ENCODE data around the gene AKTIP. TPM values are rescaled to one million over a fixed set of nuclear protein-coding genes. Genes with fewer than 3 reads are reported as not detected.

The AKTIP gene
- total RNA-seq, 2 donors from 2014 or later, result 27.1 to 30.2 TPM

DNA sequence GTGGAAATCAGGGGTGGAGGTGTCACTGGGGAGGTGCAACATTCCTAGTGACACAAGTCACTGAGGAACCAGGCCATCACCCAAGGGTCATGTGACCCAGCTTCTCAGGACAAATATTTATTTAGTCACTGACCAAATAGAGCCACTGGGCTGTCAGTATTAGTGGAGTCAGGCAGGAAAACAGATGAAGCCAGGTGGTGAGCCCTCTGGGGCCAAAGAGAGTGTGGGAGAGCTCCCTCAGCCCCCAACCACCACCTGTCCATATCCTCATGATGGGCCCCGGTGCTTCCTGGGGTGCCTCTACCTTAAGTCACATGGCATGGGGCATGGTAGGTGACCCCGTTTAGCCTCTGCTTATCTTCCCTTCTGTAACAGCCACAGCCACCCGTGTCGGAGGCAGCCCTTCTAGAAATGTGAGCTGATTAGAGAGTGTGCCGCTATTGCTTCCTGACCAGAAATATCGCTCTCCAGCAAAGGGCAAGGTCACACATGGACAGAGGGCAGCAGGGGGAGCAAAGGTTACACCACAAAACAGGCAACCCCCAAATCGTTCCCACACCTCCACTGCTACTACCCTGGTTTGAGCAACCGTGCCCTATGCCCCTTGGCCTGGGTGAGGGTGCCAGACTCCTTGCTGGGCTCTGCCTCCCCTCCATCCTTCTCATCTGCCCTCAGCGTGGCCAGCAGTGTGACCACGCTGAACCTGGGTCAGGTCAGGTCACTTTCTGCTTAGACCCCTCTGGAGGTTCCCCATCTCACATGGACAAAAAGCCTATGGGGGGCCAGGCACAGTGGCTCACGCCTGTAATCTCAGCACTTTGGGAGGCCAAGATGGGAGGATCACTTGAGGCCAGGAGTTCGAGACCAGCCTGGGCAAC is 8.6 kb upstream of the AKTIP start:
- H3K4me3 ChIP-seq, result no peak overlapping the region
- TF ChIP-seq, protein P1, sequence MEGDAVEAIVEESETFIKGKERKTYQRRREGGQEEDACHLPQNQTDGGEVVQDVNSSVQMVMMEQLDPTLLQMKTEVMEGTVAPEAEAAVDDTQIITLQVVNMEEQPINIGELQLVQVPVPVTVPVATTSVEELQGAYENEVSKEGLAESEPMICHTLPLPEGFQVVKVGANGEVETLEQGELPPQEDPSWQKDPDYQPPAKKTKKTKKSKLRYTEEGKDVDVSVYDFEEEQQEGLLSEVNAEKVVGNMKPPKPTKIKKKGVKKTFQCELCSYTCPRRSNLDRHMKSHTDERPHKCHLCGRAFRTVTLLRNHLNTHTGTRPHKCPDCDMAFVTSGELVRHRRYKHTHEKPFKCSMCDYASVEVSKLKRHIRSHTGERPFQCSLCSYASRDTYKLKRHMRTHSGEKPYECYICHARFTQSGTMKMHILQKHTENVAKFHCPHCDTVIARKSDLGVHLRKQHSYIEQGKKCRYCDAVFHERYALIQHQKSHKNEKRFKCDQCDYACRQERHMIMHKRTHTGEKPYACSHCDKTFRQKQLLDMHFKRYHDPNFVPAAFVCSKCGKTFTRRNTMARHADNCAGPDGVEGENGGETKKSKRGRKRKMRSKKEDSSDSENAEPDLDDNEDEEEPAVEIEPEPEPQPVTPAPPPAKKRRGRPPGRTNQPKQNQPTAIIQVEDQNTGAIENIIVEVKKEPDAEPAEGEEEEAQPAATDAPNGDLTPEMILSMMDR (IDR thresholded peaks at IDR 0.05), result no peak
- H3K9me3 ChIP-seq, result no peaks in the 10 kb centered on the region
- no peak overlapping the region for H3K9ac ChIP-seq (ENCODE audit: low read depth in 2 of 2, low read length in 2 of 2)
- no peak overlapping the region for H3K27ac ChIP-seq
- H3K36me3 ChIP-seq, result no peaks in the 10 kb centered on the region
- no peaks in the 10 kb centered on the region for H3K4me1 ChIP-seq
- no peak for DNase-seq
- no peaks in the 10 kb centered on the region for H3K27me3 ChIP-seq
- intact Hi-C loops (cut with DNase I), result no loop called here

DNA sequence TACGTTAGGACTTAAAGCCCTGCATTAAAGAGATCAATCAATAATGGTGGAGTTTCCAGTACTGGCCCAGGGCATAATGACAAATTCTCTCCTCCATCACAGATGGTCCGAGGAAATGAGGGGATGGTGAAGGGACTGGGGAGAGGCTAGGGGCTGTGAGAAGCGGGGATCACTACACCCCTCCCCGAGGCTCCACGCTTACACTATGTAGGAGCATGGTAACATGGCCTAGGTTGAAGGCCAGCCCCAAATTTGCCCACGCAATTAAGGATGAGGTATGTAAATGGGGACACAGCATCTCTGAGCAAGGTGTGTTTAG is 8.0 kb upstream of the AKTIP start:
- DNase-seq, result no peak
- intact Hi-C loops (cut with DNase I), result no loop called here
- TF ChIP-seq, protein P1 (IDR thresholded peaks at IDR 0.05), result no peak
- Histone ChIP-seq H3K9me3 (no peaks in the 10 kb centered on the region), H3K4me3 (no peak overlapping the region), H3K4me1 (no peaks in the 10 kb centered on the region), H3K9ac (ENCODE audit: low read depth in 2 of 2, low read length in 2 of 2) (no peak overlapping the region), H3K27me3 (no peaks in the 10 kb centered on the region), H3K36me3 (no peaks in the 10 kb centered on the region), H3K27ac (no peak overlapping the region)

DNA sequence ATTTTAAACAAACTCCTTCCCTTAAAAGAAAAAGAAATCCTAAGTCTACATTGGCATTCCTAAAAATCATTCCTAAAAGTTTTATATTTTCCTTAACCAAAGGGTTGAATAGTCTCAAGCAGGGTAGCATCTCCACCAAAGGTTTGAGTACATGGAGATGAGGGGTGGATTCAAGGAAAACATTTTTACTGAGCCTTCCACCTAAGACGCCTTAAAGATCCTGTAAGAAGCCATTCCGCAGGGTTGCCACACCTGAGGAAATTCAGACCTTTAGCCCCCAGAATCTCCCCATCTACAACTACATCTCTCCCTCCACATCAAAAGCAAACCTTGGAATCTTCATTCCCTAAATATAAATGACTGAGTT is 7.7 kb upstream of the AKTIP start:
- H3K36me3 ChIP-seq, result no peaks in the 10 kb centered on the region
- no peaks in the 10 kb centered on the region for H3K9me3 ChIP-seq
- H3K4me1 ChIP-seq, result no peaks in the 10 kb centered on the region
- H3K9ac ChIP-seq (ENCODE audit: low read depth in 2 of 2, low read length in 2 of 2), result no peak overlapping the region
- TF ChIP-seq, protein P1 (IDR thresholded peaks at IDR 0.05), result no peak
- H3K27ac ChIP-seq, result no peak overlapping the region
- intact Hi-C loops (cut with DNase I), result no loop called here
- H3K27me3 ChIP-seq, result no peaks in the 10 kb centered on the region
- no peak overlapping the region for H3K4me3 ChIP-seq
- no peak for DNase-seq

DNA sequence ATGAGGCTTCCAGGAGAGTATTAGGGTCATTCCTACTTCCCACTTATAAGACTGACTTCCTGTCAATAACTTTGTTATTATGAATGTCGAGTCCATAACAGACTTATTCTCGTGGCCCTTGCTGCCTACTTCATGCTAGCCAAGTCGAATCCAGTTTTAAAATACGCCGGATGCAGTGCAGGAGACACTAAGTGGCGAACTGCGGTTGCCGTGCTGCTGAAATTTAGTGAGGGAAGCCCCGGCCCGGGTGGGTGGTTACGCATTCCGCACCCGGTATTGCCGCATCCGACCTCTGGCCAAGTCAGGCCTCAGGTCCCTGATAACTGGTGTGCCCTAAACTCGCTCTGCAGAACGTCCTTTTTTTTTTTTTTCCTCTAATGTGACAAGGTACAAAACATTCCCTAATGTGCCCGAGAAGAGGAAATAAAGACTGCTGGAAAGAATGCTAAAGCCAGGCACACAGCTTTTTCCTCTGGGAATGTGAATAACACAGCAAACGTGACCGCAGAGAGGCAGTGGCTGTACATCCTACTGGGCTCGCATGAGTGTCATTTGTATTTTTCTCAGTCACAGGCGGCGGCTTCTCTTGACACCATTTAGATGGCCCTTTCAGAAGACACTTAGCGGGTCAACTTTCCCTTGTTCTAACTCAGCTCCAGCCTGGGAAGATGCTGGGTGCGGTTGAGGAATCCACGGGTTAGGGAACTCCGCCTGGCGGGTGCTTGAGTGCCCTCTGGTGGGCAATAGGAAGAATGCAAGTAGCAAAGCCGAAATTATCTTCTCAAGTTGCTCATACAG is 7.1 kb upstream of the AKTIP start:
- H3K27ac ChIP-seq, result no peak overlapping the region
- H3K36me3 ChIP-seq, result no peaks in the 10 kb centered on the region
- H3K27me3 ChIP-seq, result no peaks in the 10 kb centered on the region
- H3K9ac ChIP-seq (ENCODE audit: low read depth in 2 of 2, low read length in 2 of 2), result no peak overlapping the region
- intact Hi-C loops (cut with DNase I), result no loop called here
- H3K9me3 ChIP-seq, result no peaks in the 10 kb centered on the region
- TF ChIP-seq, protein P1 (IDR thresholded peaks at IDR 0.05), result peak; percentile 98
- no peaks in the 10 kb centered on the region for H3K4me1 ChIP-seq
- no peak overlapping the region for H3K4me3 ChIP-seq
- peak; percentile 58 for DNase-seq

DNA sequence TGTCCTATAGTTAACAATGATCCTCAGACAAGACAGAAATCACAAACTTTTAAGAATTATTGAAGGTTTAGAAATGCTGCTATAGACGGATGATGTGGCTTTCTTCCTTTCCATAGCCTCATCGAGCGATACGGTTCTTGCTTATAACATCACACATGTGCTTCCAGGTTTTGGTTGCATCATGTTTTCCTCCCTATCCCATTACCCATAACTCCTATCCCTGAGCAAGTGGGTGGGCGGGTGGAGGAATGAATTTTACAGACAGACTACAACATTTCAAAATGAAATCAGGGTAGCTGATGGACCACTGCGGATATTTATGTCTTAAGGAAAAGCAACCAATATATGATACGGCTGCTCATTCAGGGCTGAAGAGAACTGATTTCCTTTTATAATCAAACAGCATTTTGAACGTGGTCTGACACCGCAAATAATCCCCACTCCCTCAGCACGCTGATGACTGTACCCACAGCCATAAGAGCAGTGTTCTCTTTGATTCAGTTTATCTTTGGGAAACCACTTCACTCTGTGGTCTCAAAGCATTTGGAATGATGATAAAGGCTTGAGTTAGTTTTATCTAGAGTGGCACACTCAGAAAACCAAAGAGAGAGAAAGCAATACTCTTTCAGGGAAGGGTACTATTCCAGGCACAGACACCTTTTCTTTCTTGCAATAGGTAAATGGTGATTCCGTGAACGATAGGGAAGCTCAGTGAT is 4.6 kb upstream of the AKTIP start:
- Histone ChIP-seq H3K36me3 (no peaks in the 10 kb centered on the region), H3K4me3 (no peak overlapping the region), H3K4me1 (no peaks in the 10 kb centered on the region), H3K9ac (ENCODE audit: low read depth in 2 of 2, low read length in 2 of 2) (no peak overlapping the region), H3K9me3 (no peaks in the 10 kb centered on the region), H3K27me3 (no peaks in the 10 kb centered on the region), H3K27ac (no peak overlapping the region)
- intact Hi-C loops (cut with DNase I), result no loop called here
- no peak for DNase-seq
- TF ChIP-seq, protein P1 (IDR thresholded peaks at IDR 0.05), result no peak

All from colonic mucosa (tissue), 4 donors.